GM10847 (cell line): ENCODE measurements around the gene CFAP221.

Experiments used
- POLR2A ChIP-seq: IDR thresholded peaks from 2 replicates; pipeline ENCODE4 v1.6.1; 2011; ENCODE audit not compliant: insufficient read length; ENCODE audit errors: extremely low read depth

CFAP221 gene

GRCh38 chr2:119553687-119554344 lies 9.6 kb downstream of the CFAP221 start:
- TF ChIP-seq POLR2A: no peak

- no peak for TF ChIP-seq POLR2A
These were observed 21.2 kb downstream of the CFAP221 start for GRCh38 chr2:119565481-119565880.

DNA sequence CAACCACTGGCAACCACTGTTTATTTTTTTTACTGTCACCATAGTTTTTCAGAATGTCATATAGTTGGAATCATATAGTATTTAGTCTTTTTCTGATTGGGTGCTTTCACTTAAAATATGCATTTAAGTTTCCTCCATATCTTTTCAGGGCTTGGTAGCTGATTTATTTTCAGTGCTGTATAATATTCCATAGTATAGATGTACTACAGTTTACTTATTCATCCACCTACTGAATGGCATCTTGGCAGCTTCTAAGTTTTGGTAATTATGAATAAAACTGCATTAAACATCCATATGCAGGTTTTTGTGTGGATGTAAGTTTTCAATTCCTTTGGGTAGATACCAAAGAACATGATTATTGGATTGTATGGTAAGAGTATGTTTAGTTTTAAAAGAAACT lies 23.0 kb downstream of the CFAP221 start:
- TF ChIP-seq POLR2A: no peak

DNA sequence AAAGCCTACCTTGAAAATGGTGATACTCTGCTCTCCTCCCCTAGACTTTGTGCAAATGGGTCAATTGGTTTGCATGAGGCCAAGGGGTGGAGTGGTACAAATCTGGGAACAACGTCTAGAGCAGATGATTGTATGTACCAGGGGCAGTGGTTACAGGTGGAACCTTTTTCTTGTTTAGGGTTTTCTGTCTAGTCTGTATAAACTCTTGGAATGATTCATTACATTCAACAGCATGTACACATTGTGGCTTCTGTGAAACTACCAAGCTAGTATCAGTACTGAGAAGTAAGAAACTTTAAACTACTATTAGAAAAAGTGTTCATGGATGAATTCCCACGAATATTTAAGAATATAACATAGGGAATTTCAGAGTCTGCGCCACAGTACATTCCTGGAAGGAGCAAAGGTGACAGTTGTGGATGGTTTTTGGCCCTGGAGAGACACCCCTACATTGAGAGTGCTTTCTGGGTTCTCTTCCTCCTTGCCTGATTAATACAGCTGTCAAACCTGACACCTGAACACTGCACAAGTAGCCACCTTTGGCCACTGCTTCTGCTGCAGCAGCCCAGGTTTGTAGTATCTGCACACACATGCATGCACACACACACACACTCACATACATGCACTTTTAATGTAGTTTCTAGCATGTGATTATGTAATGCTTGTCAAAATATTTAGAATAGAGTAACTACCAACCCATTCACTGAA lies 30.0 kb downstream of the CFAP221 start:
- TF ChIP-seq POLR2A: no peak

DNA sequence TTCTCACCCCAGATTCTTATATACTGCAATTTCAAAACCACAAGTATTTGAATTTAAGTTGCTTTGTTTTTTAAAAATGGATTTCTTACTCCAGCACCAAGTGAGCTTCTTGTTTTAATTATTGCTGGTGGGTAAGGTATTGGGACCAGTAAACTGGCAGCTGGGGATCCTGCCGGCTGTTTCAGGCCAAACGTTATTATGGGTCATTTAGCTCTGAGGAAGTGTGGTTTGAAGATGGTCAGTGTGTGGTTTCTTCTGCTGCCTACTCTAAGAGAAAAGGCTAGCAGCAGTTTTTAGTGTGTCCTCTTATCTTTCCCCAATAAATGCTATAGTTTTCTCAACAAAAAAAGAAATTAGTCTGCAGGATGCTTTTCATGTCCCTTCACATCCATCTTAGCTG lies 30.6 kb downstream of the CFAP221 start:
- TF ChIP-seq POLR2A: no peak

DNA sequence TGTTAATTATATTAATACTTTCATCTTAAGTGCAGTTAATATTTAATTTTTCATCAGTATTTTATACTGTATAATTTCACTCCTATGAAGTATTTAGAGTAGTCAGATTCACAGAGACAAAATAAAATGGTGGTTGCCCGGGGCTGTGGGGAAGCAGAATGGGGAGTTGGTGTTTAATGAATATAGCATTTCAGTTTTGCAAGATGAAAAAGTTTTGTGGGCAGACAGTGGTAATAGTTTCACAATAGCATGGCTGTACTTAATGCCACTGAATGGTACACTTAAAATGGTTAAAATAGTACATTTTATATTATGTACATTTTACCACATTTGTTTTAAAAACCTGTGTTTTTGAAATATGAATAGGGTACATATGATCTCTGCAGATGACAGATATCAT lies 31.2 kb downstream of the CFAP221 start:
- TF ChIP-seq POLR2A: no peak

GRCh38 chr2:119579424-119580295 lies 35.4 kb downstream of the CFAP221 start:
- TF ChIP-seq POLR2A: no peak

- no peak for TF ChIP-seq POLR2A
These were observed 36.4 kb downstream of the CFAP221 start for GRCh38 chr2:119580550-119581072.

DNA sequence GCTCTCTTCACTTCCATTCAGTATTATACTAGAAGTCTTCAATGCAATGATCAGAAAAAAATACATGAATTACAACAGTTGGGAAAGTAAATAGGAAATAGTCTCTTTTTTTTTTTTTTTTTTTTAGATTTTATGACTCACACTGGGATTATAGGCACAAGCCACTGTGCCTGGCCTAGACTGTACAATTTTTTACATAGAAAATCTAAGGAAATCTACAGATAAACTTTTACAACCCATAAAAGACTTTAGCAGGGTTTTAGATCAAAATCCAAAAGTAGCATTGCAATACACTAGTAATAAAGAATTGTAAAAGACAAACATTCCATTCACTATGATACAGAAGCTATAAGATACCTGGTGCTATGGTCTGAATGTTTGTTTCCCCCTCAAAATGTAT lies 39.0 kb downstream of the CFAP221 start:
- no peak for TF ChIP-seq POLR2A

DNA sequence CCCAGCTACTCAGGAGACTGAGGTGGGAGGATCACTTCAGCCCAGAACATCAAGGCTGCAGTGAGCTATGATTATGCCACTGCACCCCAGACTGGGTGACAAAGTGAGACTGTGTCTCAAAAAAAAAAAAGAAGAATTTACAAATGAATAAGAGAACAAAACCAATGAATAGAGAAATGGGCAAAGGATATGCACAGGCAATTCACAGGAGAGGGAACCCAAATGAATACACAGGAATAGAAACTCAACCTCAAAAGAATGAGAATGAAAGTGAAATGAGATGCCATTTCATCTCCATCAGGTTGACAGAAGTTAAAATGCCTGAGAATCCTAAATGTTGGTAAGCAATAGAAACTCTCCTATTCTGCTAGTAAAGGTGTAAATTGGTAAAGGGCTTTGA lies 40.2 kb downstream of the CFAP221 start:
- TF ChIP-seq POLR2A: no peak

GRCh38 chr2:119586085-119586484 lies 41.8 kb downstream of the CFAP221 start:
- TF ChIP-seq POLR2A: no peak

DNA sequence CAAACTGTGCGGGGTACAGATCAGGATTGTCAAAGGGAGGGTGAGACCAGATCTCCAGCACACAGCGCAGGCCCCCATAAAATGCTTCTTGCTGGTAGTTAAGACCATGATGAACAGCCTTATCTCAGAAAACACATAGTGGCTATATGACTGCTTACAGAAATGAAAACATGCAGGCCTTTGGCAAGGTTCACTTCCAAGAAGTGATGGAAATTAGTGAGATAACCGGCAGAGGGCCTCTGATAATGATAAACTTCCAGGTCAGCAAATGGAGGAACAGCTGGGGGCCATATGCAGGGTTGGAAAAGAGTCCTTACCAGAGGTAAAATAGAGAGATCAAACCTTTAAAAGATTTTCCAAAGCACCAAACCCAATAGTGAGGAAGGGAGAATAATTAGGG lies 46.6 kb downstream of the CFAP221 start:
- no peak for TF ChIP-seq POLR2A

DNA sequence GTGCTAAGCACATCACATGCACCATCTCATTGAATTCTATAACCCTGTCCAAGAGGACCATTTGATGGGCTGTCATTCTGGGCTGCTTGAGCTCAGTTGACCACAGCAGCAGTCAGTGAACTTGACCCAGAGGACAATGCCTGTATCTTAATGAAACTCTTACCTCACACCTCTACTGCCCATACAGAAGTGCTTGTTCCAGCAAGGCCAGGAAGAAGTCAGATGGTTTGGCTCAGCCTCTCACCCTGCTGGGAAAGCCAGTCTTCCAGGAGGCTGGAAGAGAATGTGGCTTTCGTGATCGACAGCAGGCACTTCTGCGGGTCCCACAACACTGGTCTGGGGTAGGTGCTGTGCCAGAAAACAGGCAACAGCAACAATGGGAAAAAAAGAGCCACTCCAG lies 47.3 kb downstream of the CFAP221 start:
- no peak for TF ChIP-seq POLR2A

DNA sequence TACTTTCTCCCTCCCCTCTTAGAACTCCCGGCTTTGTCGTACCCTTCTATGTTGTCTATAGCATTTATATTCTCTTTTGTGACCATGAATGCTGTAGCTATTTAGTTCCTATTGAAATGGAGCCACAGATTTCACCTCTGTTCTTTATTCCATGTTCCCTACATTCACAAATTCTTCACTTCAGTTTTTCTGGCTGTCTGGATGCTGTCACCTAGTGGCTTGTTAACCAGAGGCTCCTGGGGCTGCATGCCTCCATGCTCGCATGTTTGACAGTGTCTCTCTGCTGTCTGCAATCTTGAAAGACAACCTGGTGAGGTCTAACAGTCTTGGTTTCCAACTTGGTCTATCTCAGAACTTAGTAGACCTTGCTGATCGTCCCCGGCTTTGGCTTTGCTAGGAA lies 48.2 kb downstream of the CFAP221 start:
- TF ChIP-seq POLR2A: no peak

- no peak for TF ChIP-seq POLR2A
These were observed 52.4 kb downstream of the CFAP221 start for GRCh38 chr2:119596638-119597037.
